ENCODE data around the gene RPL6.
"Not testable (repeated sequence)": the region's sequence is repeated elsewhere in the genome, so short reads cannot be mapped to it uniquely, and the experiment has no call there.

RPL6 gene

DNA sequence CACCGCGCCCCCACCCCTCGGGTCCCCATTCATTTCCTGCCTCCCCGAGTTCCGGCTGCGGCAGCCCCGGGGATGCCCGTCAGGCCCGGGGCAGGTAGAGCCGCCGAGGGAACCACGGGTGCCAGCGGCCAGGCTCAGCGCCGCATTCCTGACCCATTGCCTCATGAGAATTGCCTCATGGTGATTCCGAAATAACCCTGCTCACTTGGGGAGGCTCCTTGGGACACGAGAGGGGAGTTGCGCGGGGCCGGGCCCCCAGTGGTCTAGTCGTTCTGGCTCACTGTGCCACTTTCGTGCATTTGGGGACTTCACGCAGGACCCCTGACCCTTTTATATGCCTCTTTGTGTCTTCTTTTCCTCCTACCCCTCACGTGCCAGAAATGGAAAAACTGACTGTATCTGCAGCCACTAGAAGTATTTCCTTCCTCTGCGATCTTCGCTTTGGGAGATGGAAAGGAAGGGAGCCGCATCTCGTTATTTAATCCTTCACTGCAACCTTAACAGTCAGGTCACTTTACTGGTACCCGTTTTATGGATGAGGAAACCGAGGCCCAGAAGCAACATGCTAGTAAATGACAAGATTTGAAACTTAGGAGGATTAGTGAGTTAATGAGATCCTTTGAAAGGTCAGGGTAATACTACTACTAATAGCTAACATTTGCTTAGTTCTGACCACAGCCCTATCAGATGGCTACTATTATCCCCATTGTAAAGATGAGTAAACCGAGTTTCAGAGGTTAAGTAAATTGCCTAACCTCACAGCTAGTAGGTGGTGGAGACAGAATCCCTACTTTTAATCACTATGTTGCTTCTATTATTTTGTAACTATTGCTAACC lies 10.1 kb upstream of the RPL6 start:
- H3K27me3 ChIP-seq (replicated peaks; ENCODE audit: control insufficient read depth, insufficient read depth, low read length): no peaks in the 10 kb centered on the region
- peaks cover 35% of the 10 kb centered on the region for H3K4me1 ChIP-seq (ENCODE audit: control insufficient read depth, insufficient read depth, low read length)
- H3K9ac ChIP-seq (ENCODE audit: low read length): peak overlapping the region; percentile 94
- no peaks in the 10 kb centered on the region for H3K9me3 ChIP-seq (ENCODE audit: control insufficient read depth, low read length)
- H3K36me3 ChIP-seq (ENCODE audit: control insufficient read depth, insufficient read depth, low read length, severe bottlenecking): no peaks in the 10 kb centered on the region
- peak; percentile 94 for DNase-seq (ENCODE audit: low read depth)
- H3K4me3 ChIP-seq (ENCODE audit: low read length): peak overlapping the region; percentile 87

DNA sequence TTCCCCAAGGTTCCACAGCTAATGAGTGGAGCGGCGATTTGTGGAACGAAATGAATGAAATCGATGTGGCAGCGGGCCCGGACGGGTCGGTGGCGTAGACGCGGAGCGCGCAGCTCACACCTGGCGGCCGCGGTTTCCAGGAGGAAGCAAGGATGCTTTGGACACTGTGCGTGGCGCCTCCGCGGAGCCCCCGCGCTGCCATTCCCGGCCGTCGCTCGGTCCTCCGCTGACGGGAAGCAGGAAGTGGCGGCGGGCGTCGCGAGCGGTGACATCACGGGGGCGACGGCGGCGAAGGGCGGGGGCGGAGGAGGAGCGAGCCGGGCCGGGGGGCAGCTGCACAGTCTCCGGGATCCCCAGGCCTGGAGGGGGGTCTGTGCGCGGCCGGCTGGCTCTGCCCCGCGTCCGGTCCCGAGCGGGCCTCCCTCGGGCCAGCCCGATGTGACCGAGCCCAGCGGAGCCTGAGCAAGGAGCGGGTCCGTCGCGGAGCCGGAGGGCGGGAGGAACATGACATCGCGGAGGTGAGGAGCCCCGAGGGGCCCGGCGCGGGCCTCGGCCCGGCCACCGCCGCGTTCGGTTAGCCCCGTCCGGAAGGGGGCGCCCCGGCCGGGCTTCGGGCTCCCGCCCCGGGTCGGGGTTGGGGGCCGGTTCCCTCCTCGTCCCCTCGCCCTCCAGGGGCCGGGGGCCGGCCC lies 9.3 kb upstream of the RPL6 start, which contains the start of gene PTPN11:
PTPN11 (plus strand) TSS at position 340 of the 689 bp plus-strand sequence; CDS start at position 505, 165 bp downstream.
- no peaks in the 10 kb centered on the region for H3K27me3 ChIP-seq (replicated peaks; ENCODE audit: control insufficient read depth, insufficient read depth, low read length)

DNA sequence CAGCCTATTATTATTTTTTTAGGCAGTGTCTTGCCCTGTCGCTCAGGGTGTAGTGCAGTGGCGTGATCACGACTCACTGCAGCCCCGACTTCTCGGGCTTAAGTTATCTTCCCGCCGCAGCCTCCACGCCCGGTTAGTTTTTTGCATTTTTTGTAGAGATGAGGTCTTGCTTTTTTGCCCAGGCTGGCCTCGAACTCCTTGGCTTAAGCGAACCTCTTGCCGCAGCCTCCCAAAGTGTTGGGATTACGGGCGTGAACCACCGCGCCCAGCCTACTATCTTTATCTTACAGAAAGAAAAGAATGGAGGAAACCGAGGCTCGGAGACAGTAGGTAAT lies 8.8 kb upstream of the RPL6 start:
- DNase-seq (ENCODE audit: low read depth): no peak
- no peaks in the 10 kb centered on the region for H3K36me3 ChIP-seq (ENCODE audit: control insufficient read depth, insufficient read depth, low read length, severe bottlenecking)
- peak overlapping the region; percentile 94 for H3K9ac ChIP-seq (ENCODE audit: low read length)
- no peaks in the 10 kb centered on the region for H3K27me3 ChIP-seq (replicated peaks; ENCODE audit: control insufficient read depth, insufficient read depth, low read length)
- peaks cover 32% of the 10 kb centered on the region for H3K4me1 ChIP-seq (ENCODE audit: control insufficient read depth, insufficient read depth, low read length)
- no peaks in the 10 kb centered on the region for H3K9me3 ChIP-seq (ENCODE audit: control insufficient read depth, low read length)
- peak overlapping the region; percentile 87 for H3K4me3 ChIP-seq (ENCODE audit: low read length)

More for the DNA sequence above, 9.3 kb upstream of the RPL6 start, which contains the start of gene PTPN11:
- H3K4me3 ChIP-seq (ENCODE audit: low read length): peak within 1 kb of the TSS; percentile 87
- no peaks in the 10 kb centered on the region for H3K9me3 ChIP-seq (ENCODE audit: control insufficient read depth, low read length)
- peak; percentile 93 for DNase-seq (ENCODE audit: low read depth)
- H3K9ac ChIP-seq (ENCODE audit: low read length): peak within 1 kb of the TSS; percentile 94
- peaks cover 35% of the 10 kb centered on the region for H3K4me1 ChIP-seq (ENCODE audit: control insufficient read depth, insufficient read depth, low read length)
- H3K36me3 ChIP-seq (ENCODE audit: control insufficient read depth, insufficient read depth, low read length, severe bottlenecking): no peaks in the 10 kb centered on the region

- not testable (repeated sequence) for DNase-seq (ENCODE audit: low read depth); H3K4me3 ChIP-seq (ENCODE audit: low read length); H3K4me1 ChIP-seq (ENCODE audit: control insufficient read depth, insufficient read depth, low read length); H3K9ac ChIP-seq (ENCODE audit: low read length); H3K27me3 ChIP-seq (replicated peaks; ENCODE audit: control insufficient read depth, insufficient read depth, low read length); H3K36me3 ChIP-seq (ENCODE audit: control insufficient read depth, insufficient read depth, low read length, severe bottlenecking); H3K9me3 ChIP-seq (ENCODE audit: control insufficient read depth, low read length)
Measured at GRCh38 chr12:112415457-112415856, 6.1 kb upstream of the RPL6 start.

DNA sequence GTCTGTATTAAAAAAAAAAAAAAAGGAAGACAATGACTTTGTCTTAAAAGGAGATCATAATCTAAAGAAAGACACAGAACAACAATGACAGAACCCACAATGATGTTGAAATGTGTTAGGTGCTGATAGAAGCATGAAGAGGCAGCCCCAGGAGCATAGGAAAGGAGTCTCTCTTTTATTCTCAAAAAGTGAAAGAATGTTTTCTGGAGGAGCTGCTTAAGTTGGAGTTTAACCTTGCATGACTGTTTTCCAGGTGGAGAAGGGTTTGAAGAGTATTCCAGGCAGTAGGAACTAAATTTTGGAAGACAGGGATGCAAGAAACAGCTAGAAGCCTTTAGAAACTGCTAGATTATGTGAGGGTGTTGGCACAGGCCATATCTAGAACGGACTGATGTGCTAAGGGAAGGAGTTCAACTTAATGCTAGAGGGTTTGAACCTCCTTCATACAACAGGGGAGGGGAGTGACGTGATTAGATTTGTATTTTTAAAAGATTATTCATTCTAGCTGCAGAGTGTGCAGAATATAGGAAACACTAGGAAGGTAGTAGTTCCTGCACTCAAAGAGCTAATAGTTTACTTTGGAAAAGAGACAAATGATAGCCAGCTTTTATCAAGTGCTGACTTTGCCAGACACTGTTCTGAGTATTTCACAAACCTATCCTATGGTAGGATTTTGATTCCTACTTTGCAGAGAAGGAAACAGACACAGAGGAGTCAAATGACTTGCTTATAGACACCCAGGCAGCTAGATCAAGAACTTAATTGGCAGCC lies 4.6 kb upstream of the RPL6 start:
- Histone ChIP-seq H3K27me3 (replicated peaks; ENCODE audit: control insufficient read depth, insufficient read depth, low read length) (no peaks in the 10 kb centered on the region), H3K9me3 (ENCODE audit: control insufficient read depth, low read length) (no peaks in the 10 kb centered on the region), H3K9ac (ENCODE audit: low read length) (no peak overlapping the region), H3K4me1 (ENCODE audit: control insufficient read depth, insufficient read depth, low read length) (no peaks in the 10 kb centered on the region), H3K4me3 (ENCODE audit: low read length) (no peak overlapping the region), H3K36me3 (ENCODE audit: control insufficient read depth, insufficient read depth, low read length, severe bottlenecking) (no peaks in the 10 kb centered on the region)
- DNase-seq (ENCODE audit: low read depth): no peak

- DNase-seq (ENCODE audit: low read depth): no peak
- no peaks in the 10 kb centered on the region for H3K27me3 ChIP-seq (replicated peaks; ENCODE audit: control insufficient read depth, insufficient read depth, low read length)
- peaks cover 34% of the 10 kb centered on the region for H3K36me3 ChIP-seq (ENCODE audit: control insufficient read depth, insufficient read depth, low read length, severe bottlenecking)
- H3K9ac ChIP-seq (ENCODE audit: low read length): no peak overlapping the region
- H3K9me3 ChIP-seq (ENCODE audit: control insufficient read depth, low read length): no peaks in the 10 kb centered on the region
- H3K4me1 ChIP-seq (ENCODE audit: control insufficient read depth, insufficient read depth, low read length): peaks cover 19% of the 10 kb centered on the region
- peak overlapping the region; percentile 91 for H3K4me3 ChIP-seq (ENCODE audit: low read length)
Measured at GRCh38 chr12:112409906-112410244, 470 bp upstream of the RPL6 start.

DNA sequence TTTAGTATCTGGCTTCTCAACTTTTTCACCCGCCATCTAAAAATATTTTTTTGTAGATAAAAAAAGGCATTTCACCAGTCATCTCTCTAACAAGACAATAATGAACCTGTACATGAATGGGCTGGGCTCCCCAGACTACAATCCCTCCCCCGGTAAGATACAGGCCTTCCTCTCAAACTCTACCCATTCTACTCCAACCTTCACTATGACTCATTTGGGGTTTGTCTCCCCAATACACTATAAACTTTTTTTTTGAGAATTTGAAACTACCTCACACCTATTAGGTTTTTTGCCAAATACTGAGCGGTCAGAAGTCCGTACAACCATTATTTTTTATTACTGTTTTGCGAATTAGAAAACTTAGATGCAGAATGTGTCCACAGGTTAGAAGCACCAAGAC lies 784 bp downstream of the RPL6 start:
- DNase-seq (ENCODE audit: low read depth): peak; percentile 22
- peaks cover 19% of the 10 kb centered on the region for H3K4me1 ChIP-seq (ENCODE audit: control insufficient read depth, insufficient read depth, low read length)
- H3K36me3 ChIP-seq (ENCODE audit: control insufficient read depth, insufficient read depth, low read length, severe bottlenecking): peaks cover 43% of the 10 kb centered on the region
- H3K9me3 ChIP-seq (ENCODE audit: control insufficient read depth, low read length): no peaks in the 10 kb centered on the region
- H3K27me3 ChIP-seq (replicated peaks; ENCODE audit: control insufficient read depth, insufficient read depth, low read length): no peaks in the 10 kb centered on the region
- H3K9ac ChIP-seq (ENCODE audit: low read length): peak overlapping the region; percentile 97
- peak overlapping the region; percentile 91 for H3K4me3 ChIP-seq (ENCODE audit: low read length)

DNA sequence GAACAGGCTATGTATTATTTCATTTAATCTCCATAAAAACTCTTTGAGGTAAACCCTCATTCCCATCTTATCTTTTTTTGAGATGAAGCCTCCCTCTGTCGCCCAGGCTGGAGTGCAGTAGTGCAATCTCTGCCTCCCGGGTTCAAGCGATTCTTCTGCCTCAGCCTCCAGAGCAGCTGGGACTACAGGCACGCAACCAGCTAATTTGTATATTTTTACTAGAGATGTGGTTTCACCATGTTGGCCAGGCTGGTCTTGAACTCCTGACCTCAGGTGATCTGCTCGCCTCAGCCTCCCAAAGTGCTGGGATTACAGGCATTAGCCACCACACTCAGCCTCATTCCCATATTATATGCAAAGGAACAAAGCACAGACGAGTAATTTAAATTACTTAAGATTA lies 1.7 kb downstream of the RPL6 start:
- DNase-seq (ENCODE audit: low read depth); H3K27me3 ChIP-seq (replicated peaks; ENCODE audit: control insufficient read depth, insufficient read depth, low read length); H3K9me3 ChIP-seq (ENCODE audit: control insufficient read depth, low read length): not testable (repeated sequence)
- H3K4me1 ChIP-seq (ENCODE audit: control insufficient read depth, insufficient read depth, low read length): peaks cover 19% of the 10 kb centered on the region
- H3K36me3 ChIP-seq (ENCODE audit: control insufficient read depth, insufficient read depth, low read length, severe bottlenecking): peaks cover 43% of the 10 kb centered on the region
- peak overlapping the region; percentile 91 for H3K4me3 ChIP-seq (ENCODE audit: low read length)
- peak overlapping the region; percentile 97 for H3K9ac ChIP-seq (ENCODE audit: low read length)

GRCh38 chr12:112406519-112407488 lies 2.6 kb downstream of the RPL6 start:
- peak overlapping the region; percentile 91 for H3K4me3 ChIP-seq (ENCODE audit: low read length)
- H3K9ac ChIP-seq (ENCODE audit: low read length): peak overlapping the region; percentile 97
- H3K36me3 ChIP-seq (ENCODE audit: control insufficient read depth, insufficient read depth, low read length, severe bottlenecking): peaks cover 43% of the 10 kb centered on the region
- DNase-seq (ENCODE audit: low read depth): no peak
- H3K9me3 ChIP-seq (ENCODE audit: control insufficient read depth, low read length): no peaks in the 10 kb centered on the region
- H3K27me3 ChIP-seq (replicated peaks; ENCODE audit: control insufficient read depth, insufficient read depth, low read length): no peaks in the 10 kb centered on the region
- H3K4me1 ChIP-seq (ENCODE audit: control insufficient read depth, insufficient read depth, low read length): peaks cover 19% of the 10 kb centered on the region

DNA sequence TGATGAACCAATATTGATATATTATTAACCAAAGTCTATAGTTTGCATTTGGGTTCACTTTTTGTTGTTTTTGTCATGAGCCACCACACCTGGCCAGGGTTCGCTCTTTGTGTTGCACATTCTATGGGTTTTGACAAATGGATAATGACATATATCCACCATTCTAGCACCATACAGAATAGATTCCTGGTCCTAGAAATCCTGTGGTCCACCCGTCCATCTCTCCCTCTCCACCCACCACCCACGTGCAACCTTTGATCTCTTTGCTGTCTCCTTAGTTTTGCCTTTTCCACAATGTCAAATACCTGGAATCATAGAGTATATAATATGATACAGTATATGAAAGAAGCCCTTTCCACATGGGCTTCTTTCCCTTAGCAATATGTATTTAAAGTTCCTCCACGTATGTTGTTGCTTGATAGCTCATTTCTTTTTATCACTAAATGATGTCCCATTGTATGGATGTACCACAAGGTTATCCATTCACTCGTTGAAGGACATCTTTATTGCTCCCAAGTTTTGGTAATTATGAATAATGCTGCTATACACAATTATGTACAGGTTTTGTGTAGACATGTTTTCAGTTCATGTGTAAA lies 7.4 kb downstream of the RPL6 start:
- DNase-seq (ENCODE audit: low read depth): no peak
- H3K4me3 ChIP-seq (ENCODE audit: low read length): no peak overlapping the region
- H3K36me3 ChIP-seq (ENCODE audit: control insufficient read depth, insufficient read depth, low read length, severe bottlenecking): peaks cover 30% of the 10 kb centered on the region
- H3K9ac ChIP-seq (ENCODE audit: low read length): no peak overlapping the region
- peaks cover 6% of the 10 kb centered on the region for H3K4me1 ChIP-seq (ENCODE audit: control insufficient read depth, insufficient read depth, low read length)
- no peaks in the 10 kb centered on the region for H3K27me3 ChIP-seq (replicated peaks; ENCODE audit: control insufficient read depth, insufficient read depth, low read length)
- no peaks in the 10 kb centered on the region for H3K9me3 ChIP-seq (ENCODE audit: control insufficient read depth, low read length)

Data from adipocyte (in vitro differentiated cells).